Keratinocyte (primary cell): ENCODE results near the gene AIRE. TPM values are rescaled to one million over a fixed set of nuclear protein-coding genes. Genes with fewer than 3 reads are reported as not detected.

ENCODE experiments used
- DNase-seq: peaks from one replicate; pipeline ENCODE4 v3.0.0-alpha.2; 2011; ENCODE audit warnings: low read depth, missing footprints, low spot score
- FAIRE-seq: peaks from 2 replicates; lab custom pipeline; 2011; peaks lifted over from hg19 to GRCh38; lab: Jason Lieb, UNC
- H2AFZ ChIP-seq: 2 replicates; pipeline ENCODE4 v1.6.0; 2012; ENCODE audit warnings: low read length, control low read depth, inconsistent platforms; ENCODE audit not compliant: control insufficient read depth
- H3K27ac ChIP-seq: 2 replicates; pipeline ENCODE4 v1.5.1; 2011; ENCODE audit warnings: low read length; ENCODE audit not compliant: control insufficient read depth, insufficient read depth
- H3K27me3 ChIP-seq: 3 replicates; pipeline ENCODE4 v1.6.0; 2011; ENCODE audit warnings: low read length; ENCODE audit not compliant: control insufficient read depth, insufficient read depth; ENCODE audit errors: extremely low read depth
- H3K36me3 ChIP-seq, 2 experiments: 2 replicates in 1 of 2; 3 replicates in 1 of 2; pipeline ENCODE4 v1.5.1; 2011; ENCODE audit warnings: low read length in 2 of 2, mild to moderate bottlenecking in 1 of 2; ENCODE audit not compliant: control insufficient read depth in 2 of 2, insufficient read depth in 2 of 2; ENCODE audit errors: extremely low read depth in 1 of 2
- H3K4me1 ChIP-seq: 3 replicates; pipeline ENCODE4 v1.5.1; 2011; ENCODE audit warnings: low read length; ENCODE audit not compliant: control insufficient read depth, insufficient read depth; ENCODE audit errors: extremely low read depth
- H3K4me2 ChIP-seq: 3 replicates; pipeline ENCODE4 v1.6.0; 2011; ENCODE audit warnings: low read depth, low read length; ENCODE audit not compliant: control insufficient read depth, insufficient read depth; ENCODE audit errors: extremely low read depth
- H3K4me3 ChIP-seq, 3 experiments: fragments of 200-600 bp in 1 of 3; sonication (generic) in 1 of 3; 2 replicates in 2 of 3; 3 replicates in 1 of 3; pipeline ENCODE4 v1.5.1; 2011 to 2016; ENCODE audit warnings: low read length in 3 of 3, mild to moderate bottlenecking in 3 of 3, control low read depth in 2 of 3, inconsistent platforms in 1 of 3, low read depth in 1 of 3, mixed read lengths in 1 of 3, mixed run types in 1 of 3, moderate library complexity in 1 of 3; ENCODE audit not compliant: control insufficient read depth in 2 of 3, insufficient read depth in 2 of 3; ENCODE audit errors: extremely low read depth in 1 of 3
- H3K79me2 ChIP-seq: 2 replicates; pipeline ENCODE4 v1.6.0; 2012; ENCODE audit warnings: low read length; ENCODE audit not compliant: control insufficient read depth, insufficient read depth
- H3K9ac ChIP-seq: 3 replicates; pipeline ENCODE4 v1.6.0; 2011; ENCODE audit warnings: low read length; ENCODE audit not compliant: control insufficient read depth, insufficient read depth; ENCODE audit errors: extremely low read depth
- H3K9me1 ChIP-seq: 3 replicates; pipeline ENCODE4 v1.6.0; 2011; ENCODE audit warnings: low read length; ENCODE audit not compliant: control insufficient read depth, insufficient read depth; ENCODE audit errors: extremely low read depth
- H3K9me3 ChIP-seq: 2 replicates; pipeline ENCODE4 v1.5.1; 2012; ENCODE audit warnings: low read depth, low read length; ENCODE audit not compliant: control insufficient read depth
- H4K20me1 ChIP-seq: 3 replicates; pipeline ENCODE4 v1.6.0; 2011; ENCODE audit warnings: low read length; ENCODE audit not compliant: control insufficient read depth, insufficient read depth; ENCODE audit errors: extremely low read depth
- EZH2 ChIP-seq: IDR thresholded peaks from one replicate; pipeline ENCODE4 v1.6.1; 2012; ENCODE audit warnings: inconsistent platforms, mild to moderate bottlenecking, low read length, moderate library complexity
- dilution Hi-C: fragments of 300-500 bp; cut with MboI; formaldehyde crosslinking; loops from one replicate; pipeline ENCODE4 v1.7.0; 2020; ENCODE audit warnings: low sequenced_read_pairs; ENCODE audit not compliant: extremely low pct_ligation_motif_present
- polyA plus RNA-seq, 5 experiments: library from polyadenylated mRNA; depleted of rRNA in 3 of 5; stranded (reverse) in 3 of 5; stranded (forward) in 1 of 5; unstranded in 1 of 5; fragments of >200 nt; gene quantifications; 1 replicate in 1 of 5; 2 replicates in 3 of 5; 3 replicates in 1 of 5; pipeline versions ENCODE4 v1.2.1 to v1.2.3, GENCODE V29; 2011 to 2012; ENCODE audit warnings: missing spikeins in 2 of 5, low read depth in 1 of 5, low replicate concordance in 1 of 5
- TF ChIP-seq, protein P1 (sequence below), 3 experiments: IDR thresholded peaks in 1 of 3; conservative IDR thresholded peaks in 1 of 3; optimal IDR thresholded peaks in 1 of 3; 2 replicates in 2 of 3; 3 replicates in 1 of 3; pipeline versions ENCODE3 to v1.5.1; 2011; ENCODE audit warnings: low read length in 3 of 3, mild to moderate bottlenecking in 3 of 3, moderate library complexity in 2 of 3, control low read depth in 1 of 3, inconsistent platforms in 1 of 3; ENCODE audit not compliant: insufficient read depth in 2 of 3; ENCODE audit errors: extremely low read depth in 1 of 3

AIRE gene
- polyA plus RNA-seq, 1 donor (not counting 4 experiments of a cell fraction or from before 2014, with no cell fraction given): not detected

DNA sequence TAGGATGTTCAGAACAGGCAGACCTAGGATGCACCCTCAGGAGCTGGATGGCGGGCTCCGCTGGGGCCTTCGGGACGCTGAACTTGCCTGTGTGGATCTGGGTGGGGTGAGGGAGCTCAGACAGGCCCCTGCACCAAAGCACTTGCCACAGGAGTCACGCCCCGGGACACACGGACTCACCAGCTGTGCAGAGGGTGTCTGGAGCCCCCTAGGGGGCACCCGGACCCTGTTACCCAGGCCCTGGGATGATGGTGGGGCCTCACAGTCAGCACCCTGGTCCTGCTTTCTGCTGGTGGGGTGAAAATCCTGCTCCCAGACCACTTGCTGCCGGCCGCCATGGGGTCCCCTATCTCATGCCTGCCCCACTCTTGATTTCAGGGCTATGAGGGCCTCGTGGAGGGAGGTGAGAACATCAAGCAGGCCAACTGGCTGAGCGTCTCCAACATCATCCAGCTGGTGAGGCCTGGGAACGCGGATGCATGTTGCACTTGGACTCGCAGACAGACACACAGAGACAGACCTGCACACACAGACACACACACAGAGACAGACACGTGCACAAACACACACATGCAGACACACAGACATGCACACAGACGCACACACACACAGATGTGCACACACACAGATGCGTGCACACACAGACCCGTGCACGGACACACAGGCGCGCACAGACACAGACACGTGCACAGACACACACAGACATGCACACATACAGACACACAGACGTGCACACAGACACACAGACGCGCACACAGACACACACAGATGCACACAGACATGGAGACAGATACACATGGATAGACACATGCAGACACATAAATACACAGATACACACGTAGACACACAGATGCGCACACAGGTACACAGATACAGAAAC, 25.2 kb downstream of the AIRE start:
- FAIRE-seq: no peak

DNA sequence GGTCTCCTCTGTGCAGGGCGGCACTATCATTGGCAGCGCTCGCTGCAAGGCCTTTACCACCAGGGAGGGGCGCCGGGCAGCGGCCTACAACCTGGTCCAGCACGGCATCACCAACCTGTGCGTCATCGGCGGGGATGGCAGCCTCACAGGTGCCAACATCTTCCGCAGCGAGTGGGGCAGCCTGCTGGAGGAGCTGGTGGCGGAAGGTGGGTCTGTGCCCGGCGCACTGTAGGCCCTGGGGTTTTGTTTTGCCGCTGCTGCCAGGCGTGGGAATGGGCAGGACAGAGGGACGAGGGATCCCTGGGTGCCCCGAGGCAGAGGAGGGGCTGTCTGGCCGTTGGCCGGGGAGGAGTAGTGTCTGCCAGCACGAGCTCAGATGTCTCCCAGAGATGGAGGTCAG, 26.4 kb downstream of the AIRE start:
- no peaks in the 10 kb centered on the region for H3K79me2 ChIP-seq
- no peak overlapping the region for H3K4me2 ChIP-seq
- no peak overlapping the region for H2AFZ ChIP-seq
- TF ChIP-seq EZH2: no peak
- TF ChIP-seq, protein P1, sequence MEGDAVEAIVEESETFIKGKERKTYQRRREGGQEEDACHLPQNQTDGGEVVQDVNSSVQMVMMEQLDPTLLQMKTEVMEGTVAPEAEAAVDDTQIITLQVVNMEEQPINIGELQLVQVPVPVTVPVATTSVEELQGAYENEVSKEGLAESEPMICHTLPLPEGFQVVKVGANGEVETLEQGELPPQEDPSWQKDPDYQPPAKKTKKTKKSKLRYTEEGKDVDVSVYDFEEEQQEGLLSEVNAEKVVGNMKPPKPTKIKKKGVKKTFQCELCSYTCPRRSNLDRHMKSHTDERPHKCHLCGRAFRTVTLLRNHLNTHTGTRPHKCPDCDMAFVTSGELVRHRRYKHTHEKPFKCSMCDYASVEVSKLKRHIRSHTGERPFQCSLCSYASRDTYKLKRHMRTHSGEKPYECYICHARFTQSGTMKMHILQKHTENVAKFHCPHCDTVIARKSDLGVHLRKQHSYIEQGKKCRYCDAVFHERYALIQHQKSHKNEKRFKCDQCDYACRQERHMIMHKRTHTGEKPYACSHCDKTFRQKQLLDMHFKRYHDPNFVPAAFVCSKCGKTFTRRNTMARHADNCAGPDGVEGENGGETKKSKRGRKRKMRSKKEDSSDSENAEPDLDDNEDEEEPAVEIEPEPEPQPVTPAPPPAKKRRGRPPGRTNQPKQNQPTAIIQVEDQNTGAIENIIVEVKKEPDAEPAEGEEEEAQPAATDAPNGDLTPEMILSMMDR (optimal IDR thresholded peaks at IDR 0.05 in 1 of 3, IDR thresholded peaks at IDR 0.05 in 1 of 3, conservative IDR thresholded peaks at IDR 0.05 in 1 of 3; ENCODE audit: extremely low read depth in 1 of 3, insufficient read depth in 2 of 3, low read length in 3 of 3): no peak
- no peaks in the 10 kb centered on the region for H4K20me1 ChIP-seq
- no peaks in the 10 kb centered on the region for H3K9me3 ChIP-seq
- DNase-seq (no peak), FAIRE-seq (no peak)
- no peak overlapping the region for H3K4me3 ChIP-seq
- no peaks in the 10 kb centered on the region for H3K27me3 ChIP-seq
- peaks cover 6 to 36% of the 10 kb centered on the region in 2 experiments for H3K36me3 ChIP-seq
- H3K4me1 ChIP-seq: peaks cover 3% of the 10 kb centered on the region
- dilution Hi-C loops: no loop called here
- H3K9me1 ChIP-seq: no peaks in the 10 kb centered on the region
- H3K27ac ChIP-seq: no peak overlapping the region
- H3K9ac ChIP-seq: no peak overlapping the region

More for the DNA sequence above, 25.2 kb downstream of the AIRE start:
- no peak overlapping the region for H3K4me3 ChIP-seq
- no peak for DNase-seq
- TF ChIP-seq, protein P1 (optimal IDR thresholded peaks at IDR 0.05 in 1 of 3, IDR thresholded peaks at IDR 0.05 in 1 of 3, conservative IDR thresholded peaks at IDR 0.05 in 1 of 3; ENCODE audit: extremely low read depth in 1 of 3, insufficient read depth in 2 of 3, low read length in 3 of 3): no peak
- TF ChIP-seq EZH2: no peak
- H3K36me3 ChIP-seq: peaks cover 0 to 40% of the 10 kb centered on the region in 2 experiments
- no peak overlapping the region for H3K4me2 ChIP-seq
- H3K9me3 ChIP-seq: no peaks in the 10 kb centered on the region
- H3K9me1 ChIP-seq: no peaks in the 10 kb centered on the region
- H3K79me2 ChIP-seq: peaks cover under 1% of the 10 kb centered on the region
- no peak overlapping the region for H3K27ac ChIP-seq
- no peaks in the 10 kb centered on the region for H4K20me1 ChIP-seq
- H3K4me1 ChIP-seq: peaks cover 3% of the 10 kb centered on the region
- dilution Hi-C loops: no loop called here
- no peak overlapping the region for H2AFZ ChIP-seq
- H3K9ac ChIP-seq: no peak overlapping the region
- H3K27me3 ChIP-seq: no peaks in the 10 kb centered on the region
